A549 (cell line): ENCODE results near the gene NDUFC1. TPM values are rescaled to one million over a fixed set of nuclear protein-coding genes. Genes with fewer than 3 reads are reported as not detected.
A peak's percentile ranks its signal among the peaks of the same experiment; 100 is the strongest.

Source experiments
- ATAC-seq, 2 experiments: fragments of 200-7000 bp in 1 of 2; fragments of >200 bp in 1 of 2; cut with Nextera tagmentation in 1 of 2; cut with Tn5 transposase in 1 of 2; 3 replicates each; pipeline versions ENCODE4 v1.8.0 to v1.9.1; 2018 to 2020; ENCODE audit warnings: mild to moderate bottlenecking in 1 of 2, moderate library complexity in 1 of 2
- CTCF ChIA-PET: fragments of 300-600 bp; sonication (Branson Sonifier 250); formaldehyde crosslinking; extraction: SDS; loops from one replicate; lab custom pipeline; 2021; ENCODE audit warnings: antibody characterized with exemption, inconsistent platforms; lab: Yijun Ruan, JAX
- POLR2A ChIA-PET: fragments of 350-600 bp; formaldehyde crosslinking; extraction: SDS; loops from one replicate; lab custom pipeline; 2021; ENCODE audit warnings: antibody characterized with exemption, inconsistent platforms; lab: Yijun Ruan, JAX
- DNase-seq, 2 experiments: peaks; one replicate each; pipeline versions ENCODE4 v3.0.0 to v3.0.0-alpha.2; 2011 to 2016; ENCODE audit warnings: low read depth in 1 of 2, low spot score in 1 of 2
- FAIRE-seq: peaks from 2 replicates; lab custom pipeline; 2011; peaks lifted over from hg19 to GRCh38; lab: Jason Lieb, UNC
- H3K27ac ChIP-seq, 2 experiments: fragments of >200 bp; sonication (Bioruptor Twin); formaldehyde crosslinking; 3 replicates each; pipeline ENCODE4 v1.5.1; 2016 to 2017
- H3K4me1 ChIP-seq: fragments of >200 bp; sonication (Bioruptor Twin); formaldehyde crosslinking; 3 replicates; pipeline ENCODE4 v1.6.1; 2016
- H3K4me2 ChIP-seq: fragments of >200 bp; sonication (Bioruptor Twin); formaldehyde crosslinking; 3 replicates; pipeline ENCODE4 v1.6.1; 2016
- H3K4me3 ChIP-seq: fragments of >200 bp; sonication (Bioruptor Twin); formaldehyde crosslinking; 3 replicates; pipeline ENCODE4 v1.5.1; 2016
- H3K9me3 ChIP-seq: fragments of >200 bp; sonication (Bioruptor Twin); formaldehyde crosslinking; 3 replicates; pipeline ENCODE4 v1.6.1; 2016
- CEBPB ChIP-seq, 2 experiments: fragments of >200 bp in 1 of 2; sonication (Bioruptor Twin) in 1 of 2; formaldehyde crosslinking in 1 of 2; IDR thresholded peaks; 2 replicates each; pipeline ENCODE4 v1.6.1; 2012 to 2016
- EHF ChIP-seq: fragments of 250-450 bp; sonication (Bioruptor Pico); IDR thresholded peaks from 2 replicates; pipeline ENCODE4 v1.5.0; 2020; ENCODE audit warnings: mild to moderate bottlenecking
- EHMT2 ChIP-seq: fragments of 200-600 bp; sonication (generic); IDR thresholded peaks from 2 replicates; pipeline ENCODE4 v1.6.1; 2016; ENCODE audit warnings: antibody characterized with exemption, low read depth, mild to moderate bottlenecking, moderate library complexity
- ESRRA ChIP-seq: fragments of 150-350 bp; IDR thresholded peaks from 2 replicates; pipeline ENCODE4 v1.6.1; 2014; ENCODE audit warnings: mild to moderate bottlenecking, low read length, borderline replicate concordance
- FOXS1 ChIP-seq: fragments of 250-450 bp; sonication (Bioruptor Pico); IDR thresholded peaks from 2 replicates; pipeline ENCODE4 v1.5.0; 2020; ENCODE audit warnings: mild to moderate bottlenecking, moderate library complexity
- HEYL ChIP-seq: fragments of 250-450 bp; sonication (Bioruptor Pico); IDR thresholded peaks from 2 replicates; pipeline ENCODE4 v1.8.0; 2021; ENCODE audit warnings: mild to moderate bottlenecking, moderate library complexity
- JUN ChIP-seq, 2 experiments: fragments of >200 bp; sonication (Bioruptor Twin); formaldehyde crosslinking; IDR thresholded peaks; 2 replicates in 1 of 2; 3 replicates in 1 of 2; pipeline ENCODE4 v1.6.1; 2016 to 2017
- JUNB ChIP-seq: fragments of >200 bp; sonication (Bioruptor Twin); formaldehyde crosslinking; IDR thresholded peaks from 2 replicates; pipeline ENCODE4 v1.6.1; 2016
- MYC ChIP-seq: IDR thresholded peaks from 2 replicates; pipeline ENCODE4 v1.6.1; 2012; ENCODE audit warnings: mild to moderate bottlenecking, inconsistent platforms, low read length, improper control_type of control experiment, borderline replicate concordance
- NR3C1 ChIP-seq: fragments of >200 bp; sonication (Bioruptor Twin); formaldehyde crosslinking; IDR thresholded peaks from 3 replicates; pipeline ENCODE4 v1.6.1; 2017
- POLR2AphosphoS2 ChIP-seq: conservative IDR thresholded peaks from 2 replicates; pipeline ENCODE4 v1.6.1; 2012; ENCODE audit warnings: low read length, improper control_type of control experiment, inconsistent platforms
- RARB ChIP-seq: fragments of 250-450 bp; sonication (Bioruptor Pico); IDR thresholded peaks from 2 replicates; pipeline ENCODE4 v1.8.0; 2021; ENCODE audit warnings: mild to moderate bottlenecking, moderate library complexity
- SMC3 ChIP-seq: fragments of >200 bp; sonication (Bioruptor Twin); formaldehyde crosslinking; IDR thresholded peaks from 3 replicates; pipeline ENCODE4 v1.6.1; 2018; ENCODE audit warnings: inconsistent platforms
- TFCP2L1 ChIP-seq: fragments of 250-450 bp; sonication (Bioruptor Pico); IDR thresholded peaks from 2 replicates; pipeline ENCODE4 v1.5.0; 2021; ENCODE audit warnings: mild to moderate bottlenecking
- ZC3H11A ChIP-seq: fragments of 450-650 bp; IDR thresholded peaks from 2 replicates; pipeline ENCODE4 v1.6.1; 2014; ENCODE audit warnings: antibody characterized with exemption, mild to moderate bottlenecking
- ZNF302 ChIP-seq: fragments of 250-450 bp; sonication (Bioruptor Pico); IDR thresholded peaks from 2 replicates; pipeline ENCODE4 v1.9.0; 2021; ENCODE audit warnings: inconsistent platforms, mild to moderate bottlenecking, moderate library complexity
- WGBS: methylation state at CpG from one replicate; pipeline ENCODE4 v1.1.6; 2017; ENCODE audit errors: missing lambda C conversion rate; 5-methylcytosine and 5-hydroxymethylcytosine counted together
- polyA plus RNA-seq, 4 experiments: library from polyadenylated mRNA; depleted of rRNA in 3 of 4; stranded (reverse); fragments of >200 nt; fragmentation: RNase III in 1 of 4; extraction: RNeasy Plus Mini Kit Qiagen cat#74134 plus additional on column Dnase treatment in 1 of 4; gene quantifications; 2 replicates in 3 of 4; 3 replicates in 1 of 4; pipeline ENCODE4 v1.2.3, GENCODE V29; 2011 to 2017
- TF ChIP-seq, protein P1 (sequence below): fragments of 200-600 bp; sonication (generic); IDR thresholded peaks from 2 replicates; pipeline ENCODE4 v1.6.1; 2016; ENCODE audit warnings: antibody characterized with exemption, mild to moderate bottlenecking, moderate library complexity
- TF ChIP-seq, protein P2 (sequence below): fragments of >200 bp; sonication (Bioruptor Twin); formaldehyde crosslinking; IDR thresholded peaks from 3 replicates; pipeline ENCODE4 v1.6.1; 2016
- TF ChIP-seq, protein P3 (sequence below): fragments of 450-650 bp; IDR thresholded peaks from 2 replicates; pipeline ENCODE4 v1.6.1; 2014; ENCODE audit warnings: antibody characterized with exemption
- TF ChIP-seq, protein P4 (sequence below): IDR thresholded peaks from 2 replicates; pipeline ENCODE4 v1.6.1; 2012
- TF ChIP-seq, protein P5 (sequence below): fragments of 150-350 bp; IDR thresholded peaks from 2 replicates; pipeline ENCODE4 v1.6.1; 2014; ENCODE audit warnings: low read depth, mild to moderate bottlenecking, low read length

The NDUFC1 gene
- polyA plus RNA-seq, 2 of the 4 experiments (the other 2 are of a cell fraction): 63.3 to 111 TPM

DNA sequence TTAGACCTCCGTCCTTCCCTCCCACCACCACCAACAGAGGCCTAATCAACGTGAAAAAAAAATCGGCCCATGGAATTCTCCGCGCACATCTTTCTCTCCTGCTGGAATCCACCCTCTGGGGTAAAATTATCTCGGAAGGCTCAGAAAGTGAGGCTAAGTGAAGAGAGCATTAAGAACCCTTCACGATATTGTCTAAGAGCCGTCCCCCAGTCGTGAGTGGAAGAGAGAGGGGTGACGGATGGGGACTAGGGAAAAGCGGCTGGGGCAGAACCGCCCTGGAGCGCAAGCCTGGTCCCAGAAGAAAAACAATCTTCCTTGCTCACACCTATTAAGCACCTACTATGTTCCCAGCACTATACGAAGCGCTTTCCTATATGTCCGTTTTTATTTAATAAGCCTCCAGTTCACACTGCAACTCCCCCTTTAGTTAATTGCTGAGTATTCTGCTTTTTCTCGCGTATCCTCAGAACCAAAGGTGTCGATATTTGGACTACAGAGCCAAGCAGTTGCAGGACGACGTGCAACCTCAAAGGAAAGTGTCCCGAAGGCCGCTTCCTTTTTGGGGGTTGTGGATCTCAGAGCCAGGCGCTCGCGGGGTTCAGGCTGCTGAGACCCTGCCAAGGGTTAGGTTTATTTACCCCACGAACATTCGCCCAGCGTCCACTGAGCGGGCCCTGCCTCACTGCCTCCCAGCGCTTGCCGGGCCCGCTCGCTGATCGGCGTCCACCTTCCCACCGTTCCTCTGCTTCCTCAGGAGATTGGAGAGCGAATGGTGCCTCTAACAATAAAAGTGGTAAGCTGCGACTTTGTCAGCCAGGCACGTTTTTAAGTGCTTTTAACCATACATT, 23.1 kb downstream of the NDUFC1 start:
- H3K4me3 ChIP-seq: peak overlapping the region; percentile 51
- WGBS: 91% methylated on average over 40 of the region's 40 CpGs
- H3K4me1 ChIP-seq: 0 out of 3 replicates have a peak, but pooled peaks cover 3% of the 10 kb centered on the region
- ChIA-PET CTCF (no interaction called here), POLR2A (no interaction called here)
- DNase-seq: no peak
- no peak for ATAC-seq
- no peaks in the 10 kb centered on the region for H3K9me3 ChIP-seq
- TF ChIP-seq JUN (IDR thresholded peaks at IDR 0.05) (no peak), HEYL (CRISPR knock-in tag) (no peak), FOXS1 (CRISPR knock-in tag) (no peak), CEBPB (IDR thresholded peaks at IDR 0.05) (no peak), JUNB (no peak), SMC3 (no peak), TFCP2L1 (CRISPR knock-in tag) (no peak)
- TF ChIP-seq, protein P1, sequence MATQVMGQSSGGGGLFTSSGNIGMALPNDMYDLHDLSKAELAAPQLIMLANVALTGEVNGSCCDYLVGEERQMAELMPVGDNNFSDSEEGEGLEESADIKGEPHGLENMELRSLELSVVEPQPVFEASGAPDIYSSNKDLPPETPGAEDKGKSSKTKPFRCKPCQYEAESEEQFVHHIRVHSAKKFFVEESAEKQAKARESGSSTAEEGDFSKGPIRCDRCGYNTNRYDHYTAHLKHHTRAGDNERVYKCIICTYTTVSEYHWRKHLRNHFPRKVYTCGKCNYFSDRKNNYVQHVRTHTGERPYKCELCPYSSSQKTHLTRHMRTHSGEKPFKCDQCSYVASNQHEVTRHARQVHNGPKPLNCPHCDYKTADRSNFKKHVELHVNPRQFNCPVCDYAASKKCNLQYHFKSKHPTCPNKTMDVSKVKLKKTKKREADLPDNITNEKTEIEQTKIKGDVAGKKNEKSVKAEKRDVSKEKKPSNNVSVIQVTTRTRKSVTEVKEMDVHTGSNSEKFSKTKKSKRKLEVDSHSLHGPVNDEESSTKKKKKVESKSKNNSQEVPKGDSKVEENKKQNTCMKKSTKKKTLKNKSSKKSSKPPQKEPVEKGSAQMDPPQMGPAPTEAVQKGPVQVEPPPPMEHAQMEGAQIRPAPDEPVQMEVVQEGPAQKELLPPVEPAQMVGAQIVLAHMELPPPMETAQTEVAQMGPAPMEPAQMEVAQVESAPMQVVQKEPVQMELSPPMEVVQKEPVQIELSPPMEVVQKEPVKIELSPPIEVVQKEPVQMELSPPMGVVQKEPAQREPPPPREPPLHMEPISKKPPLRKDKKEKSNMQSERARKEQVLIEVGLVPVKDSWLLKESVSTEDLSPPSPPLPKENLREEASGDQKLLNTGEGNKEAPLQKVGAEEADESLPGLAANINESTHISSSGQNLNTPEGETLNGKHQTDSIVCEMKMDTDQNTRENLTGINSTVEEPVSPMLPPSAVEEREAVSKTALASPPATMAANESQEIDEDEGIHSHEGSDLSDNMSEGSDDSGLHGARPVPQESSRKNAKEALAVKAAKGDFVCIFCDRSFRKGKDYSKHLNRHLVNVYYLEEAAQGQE: no peak
- TF ChIP-seq, protein P2, sequence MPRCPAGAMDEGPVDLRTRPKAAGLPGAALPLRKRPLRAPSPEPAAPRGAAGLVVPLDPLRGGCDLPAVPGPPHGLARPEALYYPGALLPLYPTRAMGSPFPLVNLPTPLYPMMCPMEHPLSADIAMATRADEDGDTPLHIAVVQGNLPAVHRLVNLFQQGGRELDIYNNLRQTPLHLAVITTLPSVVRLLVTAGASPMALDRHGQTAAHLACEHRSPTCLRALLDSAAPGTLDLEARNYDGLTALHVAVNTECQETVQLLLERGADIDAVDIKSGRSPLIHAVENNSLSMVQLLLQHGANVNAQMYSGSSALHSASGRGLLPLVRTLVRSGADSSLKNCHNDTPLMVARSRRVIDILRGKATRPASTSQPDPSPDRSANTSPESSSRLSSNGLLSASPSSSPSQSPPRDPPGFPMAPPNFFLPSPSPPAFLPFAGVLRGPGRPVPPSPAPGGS: no peak
- TF ChIP-seq, protein P3, sequence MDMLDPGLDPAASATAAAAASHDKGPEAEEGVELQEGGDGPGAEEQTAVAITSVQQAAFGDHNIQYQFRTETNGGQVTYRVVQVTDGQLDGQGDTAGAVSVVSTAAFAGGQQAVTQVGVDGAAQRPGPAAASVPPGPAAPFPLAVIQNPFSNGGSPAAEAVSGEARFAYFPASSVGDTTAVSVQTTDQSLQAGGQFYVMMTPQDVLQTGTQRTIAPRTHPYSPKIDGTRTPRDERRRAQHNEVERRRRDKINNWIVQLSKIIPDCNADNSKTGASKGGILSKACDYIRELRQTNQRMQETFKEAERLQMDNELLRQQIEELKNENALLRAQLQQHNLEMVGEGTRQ: no peak
- TF ChIP-seq, all 56 proteins: peak for 0
- peak overlapping the region; percentile 84 for H3K4me2 ChIP-seq
- no peak overlapping the region for H3K27ac ChIP-seq
- FAIRE-seq: no peak

DNA sequence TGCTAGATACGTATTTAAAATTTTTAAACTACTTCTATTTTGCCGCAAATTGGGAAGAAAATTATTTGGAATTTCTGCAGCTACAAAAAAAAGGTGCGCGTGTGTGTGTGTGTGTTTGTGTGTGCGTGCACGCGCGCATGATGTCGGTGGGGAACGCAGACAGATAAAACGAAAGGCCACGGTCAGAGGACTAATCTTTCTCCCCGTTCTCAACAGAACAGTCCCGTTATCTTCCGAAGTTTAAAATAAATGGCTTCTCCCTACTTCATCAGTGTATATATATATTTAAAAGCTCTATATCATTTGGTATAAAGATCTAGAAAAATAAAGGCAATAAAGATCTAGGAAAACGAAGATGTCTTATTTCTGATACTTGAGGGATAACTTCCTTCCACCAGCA, 23.8 kb downstream of the NDUFC1 start:
- no peak for ATAC-seq
- no peak for DNase-seq
- Histone ChIP-seq H3K9me3 (no peaks in the 10 kb centered on the region), H3K4me2 (no peak overlapping the region), H3K27ac (no peak overlapping the region), H3K4me3 (no peak overlapping the region), H3K4me1 (0 out of 3 replicates have a peak, but pooled peaks cover 3% of the 10 kb centered on the region)
- FAIRE-seq: no peak
- CTCF ChIA-PET: no interaction called here
- no peak for TF ChIP-seq ESRRA
- TF ChIP-seq, protein P4, sequence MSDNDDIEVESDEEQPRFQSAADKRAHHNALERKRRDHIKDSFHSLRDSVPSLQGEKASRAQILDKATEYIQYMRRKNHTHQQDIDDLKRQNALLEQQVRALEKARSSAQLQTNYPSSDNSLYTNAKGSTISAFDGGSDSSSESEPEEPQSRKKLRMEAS: no peak
- TF ChIP-seq EHF (CRISPR knock-in tag): no peak
- TF ChIP-seq, protein P5, sequence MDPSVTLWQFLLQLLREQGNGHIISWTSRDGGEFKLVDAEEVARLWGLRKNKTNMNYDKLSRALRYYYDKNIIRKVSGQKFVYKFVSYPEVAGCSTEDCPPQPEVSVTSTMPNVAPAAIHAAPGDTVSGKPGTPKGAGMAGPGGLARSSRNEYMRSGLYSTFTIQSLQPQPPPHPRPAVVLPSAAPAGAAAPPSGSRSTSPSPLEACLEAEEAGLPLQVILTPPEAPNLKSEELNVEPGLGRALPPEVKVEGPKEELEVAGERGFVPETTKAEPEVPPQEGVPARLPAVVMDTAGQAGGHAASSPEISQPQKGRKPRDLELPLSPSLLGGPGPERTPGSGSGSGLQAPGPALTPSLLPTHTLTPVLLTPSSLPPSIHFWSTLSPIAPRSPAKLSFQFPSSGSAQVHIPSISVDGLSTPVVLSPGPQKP: no peak
- no peak for TF ChIP-seq ZNF302 (CRISPR knock-in tag)
- TF ChIP-seq NR3C1: no peak
- no peak for TF ChIP-seq EHMT2
- TF ChIP-seq POLR2AphosphoS2: no peak
- TF ChIP-seq, protein P3: no peak
- no peak for TF ChIP-seq ZC3H11A
- no peak for TF ChIP-seq RARB (CRISPR knock-in tag)
- no peak for TF ChIP-seq CEBPB (IDR thresholded peaks at IDR 0.05)
- no peak for TF ChIP-seq MYC
- 93% methylated on average over 16 of the region's 16 CpGs for WGBS
- POLR2A ChIA-PET: no interaction called here
